ENCODE data around the gene PNMA6F.
"Not testable (repeated sequence)": the region's sequence is repeated elsewhere in the genome, so short reads cannot be mapped to it uniquely, and the experiment has no call there.

The PNMA6F gene

DNA sequence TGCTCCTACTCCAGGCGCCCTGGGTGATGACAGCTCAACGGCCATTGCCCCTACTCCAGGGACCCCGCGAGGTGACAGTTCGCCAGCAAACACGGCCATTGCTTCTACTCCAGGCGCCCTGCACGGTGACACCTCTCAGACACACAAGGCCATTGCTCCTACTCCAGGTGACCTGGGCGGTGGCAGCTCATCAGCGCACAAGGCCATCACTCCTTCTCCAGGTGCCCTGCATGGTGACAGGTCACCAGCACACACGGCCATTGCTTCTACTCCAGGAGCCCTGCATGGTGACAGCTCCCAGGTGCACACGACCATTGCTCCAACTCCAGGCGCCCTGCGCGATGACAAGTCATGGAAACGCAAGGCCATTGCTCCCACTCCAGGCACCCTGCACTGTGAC is 46.1 kb downstream of the PNMA6F start:
- DNase-seq (ENCODE audit: extremely low read depth, low read depth) = not testable (repeated sequence)

DNA sequence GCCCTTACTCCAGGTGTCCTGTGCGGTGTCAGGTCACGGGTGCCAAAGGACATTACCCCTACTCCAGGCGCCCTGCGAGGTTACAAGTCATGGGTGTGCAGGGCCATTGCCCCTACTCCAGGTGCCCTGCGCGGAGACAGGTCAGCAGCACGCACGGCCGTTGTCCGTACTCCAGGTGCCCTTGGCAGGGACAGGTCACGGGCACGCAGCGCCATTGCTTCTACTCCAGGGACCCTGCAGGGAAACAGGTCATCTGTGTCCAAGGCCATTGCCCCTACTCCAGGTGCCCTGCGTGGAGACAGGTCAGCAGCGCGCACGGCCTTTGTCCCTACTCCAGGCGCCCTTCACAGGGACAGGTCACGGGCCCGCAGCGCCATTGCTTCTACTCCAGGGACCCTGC is 49.0 kb downstream of the PNMA6F start:
- not testable (repeated sequence) for H3K4me3 ChIP-seq (replicated peaks; ENCODE audit: low read depth, low read length)

More for the DNA sequence above, 46.1 kb downstream of the PNMA6F start:
- not testable (repeated sequence) for H3K4me3 ChIP-seq (replicated peaks; ENCODE audit: low read depth, low read length)

DNA sequence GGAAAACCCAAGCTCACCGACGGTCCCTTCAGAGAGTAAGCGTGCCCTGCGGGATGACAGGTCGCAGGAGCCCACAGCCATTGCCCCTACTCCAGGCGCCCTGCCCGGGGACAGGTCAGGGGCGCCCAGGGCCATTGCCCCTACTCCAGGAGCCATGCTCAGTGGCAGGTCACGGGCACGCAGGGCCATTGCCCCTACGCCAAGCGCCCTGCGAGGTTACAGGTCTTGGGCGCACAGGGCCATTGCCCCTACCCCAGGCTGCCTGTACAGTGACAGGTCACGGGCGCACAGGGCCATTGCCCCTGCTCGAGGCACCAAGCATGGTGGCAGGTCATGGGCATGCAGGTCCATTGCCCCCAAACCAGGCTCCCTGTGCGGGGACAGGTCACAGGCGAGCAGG is 49.5 kb downstream of the PNMA6F start:
- not testable (repeated sequence) for H3K4me3 ChIP-seq (replicated peaks; ENCODE audit: low read depth, low read length)

More for the DNA sequence above, 49.0 kb downstream of the PNMA6F start:
- DNase-seq (ENCODE audit: extremely low read depth, low read depth) = not testable (repeated sequence)

More for the DNA sequence above, 49.5 kb downstream of the PNMA6F start:
- not testable (repeated sequence) for DNase-seq (ENCODE audit: extremely low read depth, low read depth)
